Measurements from ENCODE around the gene OVCH1.

The OVCH1 gene

GRCh38 chr12:29521951-29522350 is 24.5 kb upstream of the OVCH1 start:
- no peaks in the 10 kb centered on the region for H3K9me3 ChIP-seq (ENCODE audit: control insufficient read depth, low read length)
- H3K4me1 ChIP-seq (ENCODE audit: control insufficient read depth, insufficient read depth, low read length): no peaks in the 10 kb centered on the region
- no peak overlapping the region for H3K9ac ChIP-seq (ENCODE audit: low read length)
- H3K27me3 ChIP-seq (ENCODE audit: control insufficient read depth, insufficient read depth, low read length): no peaks in the 10 kb centered on the region
- H3K36me3 ChIP-seq (ENCODE audit: control insufficient read depth, insufficient read depth, low read length): no peaks in the 10 kb centered on the region
- H3K4me3 ChIP-seq (ENCODE audit: low read length): no peak overlapping the region

GRCh38 chr12:29519585-29520182 is 22.2 kb upstream of the OVCH1 start:
- Histone ChIP-seq H3K9ac (ENCODE audit: low read length) (no peak overlapping the region), H3K27me3 (ENCODE audit: control insufficient read depth, insufficient read depth, low read length) (no peaks in the 10 kb centered on the region), H3K9me3 (ENCODE audit: control insufficient read depth, low read length) (no peaks in the 10 kb centered on the region), H3K4me3 (ENCODE audit: low read length) (no peak overlapping the region), H3K4me1 (ENCODE audit: control insufficient read depth, insufficient read depth, low read length) (no peaks in the 10 kb centered on the region), H3K36me3 (ENCODE audit: control insufficient read depth, insufficient read depth, low read length) (no peaks in the 10 kb centered on the region)

GRCh38 chr12:29518407-29518806 is 20.9 kb upstream of the OVCH1 start:
- Histone ChIP-seq H3K36me3 (ENCODE audit: control insufficient read depth, insufficient read depth, low read length) (no peaks in the 10 kb centered on the region), H3K4me1 (ENCODE audit: control insufficient read depth, insufficient read depth, low read length) (no peaks in the 10 kb centered on the region), H3K9me3 (ENCODE audit: control insufficient read depth, low read length) (no peaks in the 10 kb centered on the region), H3K27me3 (ENCODE audit: control insufficient read depth, insufficient read depth, low read length) (no peaks in the 10 kb centered on the region), H3K4me3 (ENCODE audit: low read length) (no peak overlapping the region), H3K9ac (ENCODE audit: low read length) (no peak overlapping the region)

- Histone ChIP-seq H3K4me3 (ENCODE audit: low read length) (no peak overlapping the region), H3K9ac (ENCODE audit: low read length) (no peak overlapping the region), H3K4me1 (ENCODE audit: control insufficient read depth, insufficient read depth, low read length) (no peaks in the 10 kb centered on the region), H3K36me3 (ENCODE audit: control insufficient read depth, insufficient read depth, low read length) (no peaks in the 10 kb centered on the region), H3K9me3 (ENCODE audit: control insufficient read depth, low read length) (no peaks in the 10 kb centered on the region), H3K27me3 (ENCODE audit: control insufficient read depth, insufficient read depth, low read length) (no peaks in the 10 kb centered on the region)
These were observed 19.8 kb upstream of the OVCH1 start for GRCh38 chr12:29517264-29517663.

- Histone ChIP-seq H3K9ac (ENCODE audit: low read length) (no peak overlapping the region), H3K27me3 (ENCODE audit: control insufficient read depth, insufficient read depth, low read length) (no peaks in the 10 kb centered on the region), H3K4me3 (ENCODE audit: low read length) (no peak overlapping the region), H3K36me3 (ENCODE audit: control insufficient read depth, insufficient read depth, low read length) (no peaks in the 10 kb centered on the region), H3K4me1 (ENCODE audit: control insufficient read depth, insufficient read depth, low read length) (no peaks in the 10 kb centered on the region), H3K9me3 (ENCODE audit: control insufficient read depth, low read length) (no peaks in the 10 kb centered on the region)
These were observed 19.0 kb upstream of the OVCH1 start for GRCh38 chr12:29516431-29516875.

GRCh38 chr12:29510591-29511185 is 13.2 kb upstream of the OVCH1 start:
- H3K4me1 ChIP-seq (ENCODE audit: control insufficient read depth, insufficient read depth, low read length): no peaks in the 10 kb centered on the region
- no peaks in the 10 kb centered on the region for H3K36me3 ChIP-seq (ENCODE audit: control insufficient read depth, insufficient read depth, low read length)
- no peaks in the 10 kb centered on the region for H3K27me3 ChIP-seq (ENCODE audit: control insufficient read depth, insufficient read depth, low read length)
- H3K4me3 ChIP-seq (ENCODE audit: low read length): no peak overlapping the region
- no peak overlapping the region for H3K9ac ChIP-seq (ENCODE audit: low read length)
- no peaks in the 10 kb centered on the region for H3K9me3 ChIP-seq (ENCODE audit: control insufficient read depth, low read length)

- H3K4me1 ChIP-seq (ENCODE audit: control insufficient read depth, insufficient read depth, low read length): no peaks in the 10 kb centered on the region
- no peak overlapping the region for H3K4me3 ChIP-seq (ENCODE audit: low read length)
These were observed 12.0 kb upstream of the OVCH1 start for GRCh38 chr12:29509503-29509902.

GRCh38 chr12:29508949-29509348 is 11.5 kb upstream of the OVCH1 start:
- Histone ChIP-seq H3K4me1 (ENCODE audit: control insufficient read depth, insufficient read depth, low read length) (no peaks in the 10 kb centered on the region), H3K9me3 (ENCODE audit: control insufficient read depth, low read length) (no peaks in the 10 kb centered on the region), H3K4me3 (ENCODE audit: low read length) (no peak overlapping the region), H3K9ac (ENCODE audit: low read length) (no peak overlapping the region), H3K27me3 (ENCODE audit: control insufficient read depth, insufficient read depth, low read length) (no peaks in the 10 kb centered on the region), H3K36me3 (ENCODE audit: control insufficient read depth, insufficient read depth, low read length) (no peaks in the 10 kb centered on the region)

More at GRCh38 chr12:29509503-29509902, 12.0 kb upstream of the OVCH1 start:
- Histone ChIP-seq H3K9ac (ENCODE audit: low read length) (no peak overlapping the region), H3K9me3 (ENCODE audit: control insufficient read depth, low read length) (no peaks in the 10 kb centered on the region), H3K27me3 (ENCODE audit: control insufficient read depth, insufficient read depth, low read length) (no peaks in the 10 kb centered on the region), H3K36me3 (ENCODE audit: control insufficient read depth, insufficient read depth, low read length) (no peaks in the 10 kb centered on the region)

- Histone ChIP-seq H3K4me3 (ENCODE audit: low read length) (no peak overlapping the region), H3K4me1 (ENCODE audit: control insufficient read depth, insufficient read depth, low read length) (no peaks in the 10 kb centered on the region), H3K9ac (ENCODE audit: low read length) (no peak overlapping the region), H3K27me3 (ENCODE audit: control insufficient read depth, insufficient read depth, low read length) (no peaks in the 10 kb centered on the region), H3K9me3 (ENCODE audit: control insufficient read depth, low read length) (no peaks in the 10 kb centered on the region), H3K36me3 (ENCODE audit: control insufficient read depth, insufficient read depth, low read length) (no peaks in the 10 kb centered on the region)
These were observed 7.6 kb upstream of the OVCH1 start for GRCh38 chr12:29505122-29505521.

- Histone ChIP-seq H3K9ac (ENCODE audit: low read length) (no peak overlapping the region), H3K9me3 (ENCODE audit: control insufficient read depth, low read length) (no peaks in the 10 kb centered on the region), H3K27me3 (ENCODE audit: control insufficient read depth, insufficient read depth, low read length) (no peaks in the 10 kb centered on the region), H3K4me1 (ENCODE audit: control insufficient read depth, insufficient read depth, low read length) (no peaks in the 10 kb centered on the region), H3K4me3 (ENCODE audit: low read length) (no peak overlapping the region), H3K36me3 (ENCODE audit: control insufficient read depth, insufficient read depth, low read length) (no peaks in the 10 kb centered on the region)
These were observed 5.8 kb upstream of the OVCH1 start for GRCh38 chr12:29503283-29503682.

GRCh38 chr12:29499235-29499634 is 1.7 kb upstream of the OVCH1 start:
- H3K9me3 ChIP-seq (ENCODE audit: control insufficient read depth, low read length): no peaks in the 10 kb centered on the region
- no peaks in the 10 kb centered on the region for H3K27me3 ChIP-seq (ENCODE audit: control insufficient read depth, insufficient read depth, low read length)
- no peak overlapping the region for H3K9ac ChIP-seq (ENCODE audit: low read length)
- no peak overlapping the region for H3K4me3 ChIP-seq (ENCODE audit: low read length)
- no peaks in the 10 kb centered on the region for H3K4me1 ChIP-seq (ENCODE audit: control insufficient read depth, insufficient read depth, low read length)
- no peaks in the 10 kb centered on the region for H3K36me3 ChIP-seq (ENCODE audit: control insufficient read depth, insufficient read depth, low read length)

GRCh38 chr12:29492891-29493290 is 4.6 kb downstream of the OVCH1 start:
- H3K9ac ChIP-seq (ENCODE audit: low read length): no peak overlapping the region
- H3K9me3 ChIP-seq (ENCODE audit: control insufficient read depth, low read length): no peaks in the 10 kb centered on the region
- H3K4me3 ChIP-seq (ENCODE audit: low read length): no peak overlapping the region
- no peaks in the 10 kb centered on the region for H3K4me1 ChIP-seq (ENCODE audit: control insufficient read depth, insufficient read depth, low read length)
- no peaks in the 10 kb centered on the region for H3K27me3 ChIP-seq (ENCODE audit: control insufficient read depth, insufficient read depth, low read length)
- H3K36me3 ChIP-seq (ENCODE audit: control insufficient read depth, insufficient read depth, low read length): no peaks in the 10 kb centered on the region

GRCh38 chr12:29486972-29487371 is 10.5 kb downstream of the OVCH1 start:
- Histone ChIP-seq H3K36me3 (ENCODE audit: control insufficient read depth, insufficient read depth, low read length) (no peaks in the 10 kb centered on the region), H3K4me1 (ENCODE audit: control insufficient read depth, insufficient read depth, low read length) (no peaks in the 10 kb centered on the region), H3K9me3 (ENCODE audit: control insufficient read depth, low read length) (no peaks in the 10 kb centered on the region), H3K4me3 (ENCODE audit: low read length) (no peak overlapping the region), H3K9ac (ENCODE audit: low read length) (no peak overlapping the region), H3K27me3 (ENCODE audit: control insufficient read depth, insufficient read depth, low read length) (no peaks in the 10 kb centered on the region)

Measured in mucosa of stomach (tissue), 1 donor.